SK-N-MC (cell line): ENCODE measurements around the gene ADCY3.

ENCODE experiments used
- DNase-seq: peaks from one replicate; pipeline ENCODE4 v3.0.0-alpha.2; 2011; ENCODE audit warnings: low read depth, low spot score
- H3K27ac ChIP-seq: fragments of 200-600 bp; sonication (generic); 2 replicates; pipeline ENCODE4 v1.5.1; 2016; ENCODE audit warnings: mixed run types
- H3K36me3 ChIP-seq: fragments of 200-600 bp; sonication (generic); 2 replicates; pipeline ENCODE4 v1.6.1; 2017; ENCODE audit warnings: antibody characterized with exemption, low read length, mixed read lengths; ENCODE audit not compliant: insufficient read depth
- H3K4me3 ChIP-seq: fragments of 200-600 bp; sonication (generic); 2 replicates; pipeline ENCODE4 v1.5.1; 2016
- H3K9ac ChIP-seq: fragments of 200-600 bp; sonication (generic); 2 replicates; pipeline ENCODE4 v1.8.0; 2017; ENCODE audit warnings: mixed run types, mixed read lengths; ENCODE audit not compliant: insufficient read length
- H3K9me3 ChIP-seq: fragments of 200-600 bp; sonication (generic); 2 replicates; pipeline ENCODE4 v1.6.1; 2017; ENCODE audit warnings: low read depth, mild to moderate bottlenecking, antibody characterized with exemption, low read length, moderate library complexity, mixed read lengths
- EZH2 ChIP-seq: fragments of 200-600 bp; sonication (generic); IDR thresholded peaks from one replicate; pipeline ENCODE4 v1.6.1; 2017; ENCODE audit warnings: antibody characterized with exemption
- FOXP2 ChIP-seq: optimal IDR thresholded peaks from 2 replicates; pipeline ENCODE3; 2011; ENCODE audit warnings: mild to moderate bottlenecking, moderate library complexity; ENCODE audit not compliant: insufficient read depth; ENCODE audit errors: extremely low read length, control extremely low read depth
- POLR2AphosphoS5 ChIP-seq: IDR thresholded peaks from 2 replicates; pipeline ENCODE4 v1.6.1; 2012; ENCODE audit warnings: mild to moderate bottlenecking, low read depth, low read length, borderline replicate concordance

ADCY3 gene

GRCh38 chr2:24797644-24798043, 122.4 kb downstream of the ADCY3 start:
- H3K27ac ChIP-seq, result no peak overlapping the region
- no peaks in the 10 kb centered on the region for H3K9me3 ChIP-seq
- peaks cover 52% of the 10 kb centered on the region for H3K36me3 ChIP-seq
- H3K9ac ChIP-seq, result no peak overlapping the region
- no peak for DNase-seq
- H3K4me3 ChIP-seq, result no peak overlapping the region
- TF ChIP-seq EZH2, result no peak
- TF ChIP-seq FOXP2, result no peak
- no peak for TF ChIP-seq POLR2AphosphoS5

GRCh38 chr2:24793761-24794435, 126.1 kb downstream of the ADCY3 start:
- Histone ChIP-seq H3K4me3 (peak overlapping the region; percentile 83), H3K36me3 (peaks cover 34% of the 10 kb centered on the region), H3K9me3 (no peaks in the 10 kb centered on the region), H3K9ac (peak overlapping the region; percentile 91), H3K27ac (peak overlapping the region; percentile 93)
- TF ChIP-seq EZH2 (no peak), FOXP2 (no peak), POLR2AphosphoS5 (no peak)
- DNase-seq, result no peak

DNA sequence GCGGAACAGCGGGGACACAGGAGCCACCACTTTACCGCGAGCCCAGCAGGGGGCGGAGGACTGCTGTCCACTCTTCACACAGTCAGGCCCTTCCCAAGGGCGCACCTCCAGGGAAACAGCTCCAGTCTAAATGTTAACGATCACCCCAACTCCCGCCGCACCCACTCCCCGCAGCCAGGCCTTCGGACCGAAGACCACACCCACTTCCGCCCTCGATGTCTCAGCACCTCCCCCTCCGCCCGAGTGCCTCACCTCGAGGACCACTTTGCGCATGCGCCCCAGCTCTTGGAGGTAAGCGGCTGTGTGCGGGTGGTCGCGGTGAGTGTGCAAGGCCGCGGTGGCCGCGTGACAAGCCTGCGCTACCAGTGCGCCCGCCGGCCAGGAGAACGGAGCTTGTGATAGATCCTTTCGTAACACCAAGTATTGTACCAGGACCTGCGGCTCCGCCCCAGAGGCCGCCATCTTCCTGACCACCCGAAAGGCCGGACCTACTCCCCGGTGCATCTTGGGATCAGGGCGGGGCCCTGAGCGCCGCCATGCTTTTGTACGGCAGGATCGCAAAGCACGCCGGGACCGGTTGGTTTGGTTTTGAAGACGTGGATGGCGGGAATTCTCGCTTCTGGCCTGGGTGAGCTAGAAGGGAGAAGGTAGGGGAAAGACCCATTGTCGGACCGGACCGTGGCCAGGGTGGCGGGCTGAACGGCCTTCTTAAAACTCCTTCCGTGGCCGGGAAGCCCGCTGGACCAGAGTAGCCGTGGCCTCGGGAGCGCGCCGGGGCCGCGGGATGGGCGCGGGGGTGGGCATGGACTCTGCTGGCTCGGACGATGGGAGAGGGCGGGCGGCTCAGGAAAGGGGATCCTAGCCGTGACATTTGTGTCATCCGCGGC, 126.9 kb downstream of the ADCY3 start, which contains the start of the genes CENPO and PTRHD1:
TSS of gene CENPO (plus strand) at position 552 of the 887 bp plus-strand sequence. CDS start 495 bp downstream, outside the sequence.
TSS of gene PTRHD1 (minus strand) at position 518 of the 887 bp plus-strand sequence. CDS start at position 504, 14 bp downstream.
- DNase-seq, result peak; percentile 68
- Histone ChIP-seq H3K27ac (peak within 1 kb of the TSS; percentile 93), H3K9me3 (no peaks in the 10 kb centered on the region), H3K4me3 (peak within 1 kb of the TSS; percentile 83), H3K9ac (peak within 1 kb of the TSS; percentile 91), H3K36me3 (peaks cover 32% of the 10 kb centered on the region)
- TF ChIP-seq FOXP2 (no peak), EZH2 (no peak), POLR2AphosphoS5 (peak; percentile 85)

DNA sequence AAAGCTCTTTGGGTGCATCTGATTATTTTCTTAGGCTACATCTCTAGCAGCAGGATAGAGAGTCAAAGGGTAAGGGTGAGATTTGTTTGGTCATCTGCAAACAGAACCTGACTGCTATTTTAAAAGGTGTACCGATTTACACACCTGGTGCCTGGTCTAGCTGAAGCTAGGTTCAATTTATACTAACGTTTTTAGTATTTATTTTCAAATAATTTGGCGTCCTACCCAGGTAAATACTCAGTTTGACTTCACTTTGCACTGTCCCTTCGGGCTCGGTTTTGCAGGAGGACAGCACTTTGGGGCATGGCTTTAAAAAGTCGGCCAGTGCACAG, 127.5 kb downstream of the ADCY3 start:
- peak overlapping the region; percentile 93; the same call in 1 of the 2 replicates for H3K27ac ChIP-seq

GRCh38 chr2:24791452-24791851, 128.6 kb downstream of the ADCY3 start:
- TF ChIP-seq POLR2AphosphoS5 (no peak), FOXP2 (no peak), EZH2 (no peak)
- no peak for DNase-seq
- H3K9ac ChIP-seq, result no peak overlapping the region
- H3K4me3 ChIP-seq, result no peak overlapping the region
- H3K9me3 ChIP-seq, result no peaks in the 10 kb centered on the region
- peaks cover 16% of the 10 kb centered on the region for H3K36me3 ChIP-seq
- H3K27ac ChIP-seq, result 0 out of 2 replicates have a peak overlapping the region, but pooled peaks have one; percentile 35

More for the DNA sequence above, 127.5 kb downstream of the ADCY3 start:
- DNase-seq, result no peak
- Histone ChIP-seq H3K9me3 (no peaks in the 10 kb centered on the region), H3K36me3 (peaks cover 26% of the 10 kb centered on the region), H3K9ac (peak overlapping the region; percentile 91), H3K4me3 (peak overlapping the region; percentile 83)
- TF ChIP-seq EZH2 (no peak), POLR2AphosphoS5 (no peak), FOXP2 (no peak)

GRCh38 chr2:24788816-24789215, 131.2 kb downstream of the ADCY3 start:
- TF ChIP-seq POLR2AphosphoS5 (no peak), FOXP2 (no peak), EZH2 (no peak)
- no peaks in the 10 kb centered on the region for H3K36me3 ChIP-seq
- DNase-seq, result no peak
- no peak overlapping the region for H3K9ac ChIP-seq
- no peak overlapping the region for H3K27ac ChIP-seq
- H3K9me3 ChIP-seq, result no peaks in the 10 kb centered on the region
- H3K4me3 ChIP-seq, result no peak overlapping the region

DNA sequence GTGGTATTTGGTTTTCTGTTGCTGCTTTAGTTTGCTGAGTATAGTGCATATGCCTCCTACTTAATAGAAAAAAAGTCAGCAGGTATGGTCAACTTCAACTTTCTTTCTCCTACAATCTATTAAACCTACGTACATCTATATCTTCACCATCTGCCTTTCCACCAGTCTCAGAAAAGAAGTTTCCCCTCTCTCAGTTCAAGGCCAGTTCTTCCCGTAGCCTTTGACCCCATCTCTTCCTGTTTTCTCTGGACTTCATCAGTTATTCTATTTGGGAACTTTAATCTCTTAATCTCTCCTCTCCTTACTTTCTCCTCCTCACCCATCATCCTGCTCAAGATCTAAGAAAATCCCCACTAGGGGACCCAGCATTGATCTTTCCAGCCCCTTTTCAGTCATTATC, 132.5 kb downstream of the ADCY3 start:
- H3K27ac ChIP-seq, result no peak overlapping the region
- no peaks in the 10 kb centered on the region for H3K9me3 ChIP-seq
- no peak for DNase-seq
- H3K9ac ChIP-seq, result no peak overlapping the region
- TF ChIP-seq FOXP2 (no peak), EZH2 (no peak), POLR2AphosphoS5 (no peak)
- H3K4me3 ChIP-seq, result no peak overlapping the region
- no peaks in the 10 kb centered on the region for H3K36me3 ChIP-seq

- no peak for DNase-seq
- no peaks in the 10 kb centered on the region for H3K36me3 ChIP-seq
- H3K9ac ChIP-seq, result no peak overlapping the region
- H3K27ac ChIP-seq, result peak overlapping the region; percentile 42; the same call in 1 of the 2 replicates
- no peaks in the 10 kb centered on the region for H3K9me3 ChIP-seq
- no peak overlapping the region for H3K4me3 ChIP-seq
- no peak for TF ChIP-seq EZH2
Observed at GRCh38 chr2:24785671-24786321, 134.2 kb downstream of the ADCY3 start.
